ENCODE results near the gene SNX18.
A peak's percentile ranks its signal among the peaks of the same experiment; 100 is the strongest.

The SNX18 gene

GRCh38 chr5:54492178-54492577 lies 25.4 kb upstream of the SNX18 start:
- Histone ChIP-seq H3K4me1 (ENCODE audit: control insufficient read depth, low read depth, low read length) (no peaks in the 10 kb centered on the region), H3K9ac (ENCODE audit: low read length) (no peak overlapping the region), H3K36me3 (ENCODE audit: control insufficient read depth, low read depth, low read length) (no peaks in the 10 kb centered on the region), H3K27ac (ENCODE audit: low read length) (no peak overlapping the region), H3K4me3 (ENCODE audit: low read length) (no peak overlapping the region), H3K9me3 (ENCODE audit: control insufficient read depth, low read depth, low read length) (no peaks in the 10 kb centered on the region), H3K27me3 (ENCODE audit: control insufficient read depth, insufficient read depth, low read length) (no peaks in the 10 kb centered on the region)

DNA sequence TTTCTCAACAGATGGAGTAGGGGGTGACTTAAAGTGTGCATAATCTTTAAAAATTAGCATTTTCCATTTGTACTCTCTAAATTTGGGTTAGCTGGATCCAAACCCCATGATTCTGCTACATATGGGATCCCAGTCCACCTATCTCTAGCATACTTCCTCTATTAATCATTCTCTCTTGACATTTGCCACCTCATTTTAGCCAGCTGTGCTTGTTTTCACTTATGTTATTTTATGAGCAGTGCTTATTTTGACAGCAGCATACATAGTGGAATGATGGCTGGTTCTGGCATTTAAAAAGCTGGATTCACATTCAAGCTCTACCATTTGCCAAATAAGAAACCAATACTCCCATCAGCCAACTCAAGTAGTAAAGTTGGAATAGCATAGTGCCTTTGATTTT lies 22.5 kb upstream of the SNX18 start:
- Histone ChIP-seq H3K9ac (ENCODE audit: low read length) (no peak overlapping the region), H3K27ac (ENCODE audit: low read length) (no peak overlapping the region), H3K9me3 (ENCODE audit: control insufficient read depth, low read depth, low read length) (no peaks in the 10 kb centered on the region), H3K27me3 (ENCODE audit: control insufficient read depth, insufficient read depth, low read length) (no peaks in the 10 kb centered on the region), H3K4me1 (ENCODE audit: control insufficient read depth, low read depth, low read length) (no peaks in the 10 kb centered on the region), H3K36me3 (ENCODE audit: control insufficient read depth, low read depth, low read length) (no peaks in the 10 kb centered on the region), H3K4me3 (ENCODE audit: low read length) (no peak overlapping the region)

GRCh38 chr5:54514291-54514690 lies 3.3 kb upstream of the SNX18 start:
- no peak overlapping the region for H3K4me3 ChIP-seq (ENCODE audit: low read length)
- H3K9ac ChIP-seq (ENCODE audit: low read length): no peak overlapping the region
- H3K4me1 ChIP-seq (ENCODE audit: control insufficient read depth, low read depth, low read length): no peaks in the 10 kb centered on the region
- H3K9me3 ChIP-seq (ENCODE audit: control insufficient read depth, low read depth, low read length): no peaks in the 10 kb centered on the region
- H3K27me3 ChIP-seq (ENCODE audit: control insufficient read depth, insufficient read depth, low read length): peaks cover 17% of the 10 kb centered on the region
- no peak overlapping the region for H3K27ac ChIP-seq (ENCODE audit: low read length)
- no peaks in the 10 kb centered on the region for H3K36me3 ChIP-seq (ENCODE audit: control insufficient read depth, low read depth, low read length)

GRCh38 chr5:54514841-54515432 lies 2.6 kb upstream of the SNX18 start:
- H3K9me3 ChIP-seq (ENCODE audit: control insufficient read depth, low read depth, low read length): no peaks in the 10 kb centered on the region
- H3K27me3 ChIP-seq (ENCODE audit: control insufficient read depth, insufficient read depth, low read length): peaks cover 23% of the 10 kb centered on the region
- H3K9ac ChIP-seq (ENCODE audit: low read length): no peak overlapping the region
- H3K4me3 ChIP-seq (ENCODE audit: low read length): no peak overlapping the region
- no peak overlapping the region for H3K27ac ChIP-seq (ENCODE audit: low read length)
- no peaks in the 10 kb centered on the region for H3K36me3 ChIP-seq (ENCODE audit: control insufficient read depth, low read depth, low read length)
- no peaks in the 10 kb centered on the region for H3K4me1 ChIP-seq (ENCODE audit: control insufficient read depth, low read depth, low read length)

DNA sequence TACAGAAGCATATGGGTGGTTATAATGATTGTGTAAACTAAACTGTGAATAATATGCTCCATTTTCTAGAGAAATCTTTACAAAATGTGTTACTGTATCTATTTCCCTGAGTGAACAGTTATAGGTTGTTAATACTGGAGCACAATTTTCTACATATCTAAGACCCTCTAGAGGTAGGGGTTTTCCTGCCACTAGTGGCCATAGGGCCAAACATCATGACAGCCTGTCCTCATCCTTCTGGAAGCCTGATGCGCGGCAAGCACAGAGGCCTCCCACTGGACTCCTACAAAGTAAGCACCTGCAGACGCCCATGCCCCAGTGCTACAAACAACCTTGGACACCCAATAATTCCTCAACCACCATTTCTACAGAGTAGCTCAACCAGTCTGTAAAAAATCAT lies 1.9 kb upstream of the SNX18 start:
- Histone ChIP-seq H3K9me3 (ENCODE audit: control insufficient read depth, low read depth, low read length) (no peaks in the 10 kb centered on the region), H3K9ac (ENCODE audit: low read length) (no peak overlapping the region), H3K4me3 (ENCODE audit: low read length) (no peak overlapping the region), H3K4me1 (ENCODE audit: control insufficient read depth, low read depth, low read length) (peaks cover 3% of the 10 kb centered on the region), H3K27ac (ENCODE audit: low read length) (no peak overlapping the region), H3K36me3 (ENCODE audit: control insufficient read depth, low read depth, low read length) (no peaks in the 10 kb centered on the region), H3K27me3 (ENCODE audit: control insufficient read depth, insufficient read depth, low read length) (peaks cover 23% of the 10 kb centered on the region)

DNA sequence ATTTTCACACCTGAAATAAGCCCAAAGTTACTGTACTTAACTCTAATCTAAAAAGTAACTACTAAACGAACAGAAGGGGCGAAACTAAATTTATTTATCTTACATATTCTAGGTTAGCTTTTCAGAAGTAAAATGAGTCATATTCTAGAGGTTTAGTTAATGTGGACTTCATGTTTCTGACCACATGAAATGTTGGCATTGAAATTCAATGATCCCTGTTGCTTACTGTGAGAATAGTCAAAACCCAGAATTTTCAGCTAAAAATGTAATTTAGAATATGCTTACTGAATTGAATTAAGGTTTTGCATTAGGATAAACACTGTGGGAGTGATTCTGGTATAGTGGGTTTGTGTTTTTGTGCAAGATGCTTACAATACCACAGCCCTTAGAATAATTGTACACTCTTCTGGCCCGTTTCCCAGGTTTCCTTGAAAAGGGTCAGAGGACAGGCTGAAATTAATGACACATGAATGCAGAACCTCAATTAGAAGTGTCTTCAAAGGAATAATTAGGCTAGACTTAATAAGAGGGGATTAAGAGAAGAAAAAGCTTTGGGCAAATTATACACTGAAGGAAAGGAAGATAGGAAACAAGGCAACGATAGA lies 1.4 kb upstream of the SNX18 start:
- Histone ChIP-seq H3K27me3 (ENCODE audit: control insufficient read depth, insufficient read depth, low read length) (peaks cover 23% of the 10 kb centered on the region), H3K9ac (ENCODE audit: low read length) (no peak overlapping the region), H3K4me1 (ENCODE audit: control insufficient read depth, low read depth, low read length) (peaks cover 8% of the 10 kb centered on the region), H3K9me3 (ENCODE audit: control insufficient read depth, low read depth, low read length) (no peaks in the 10 kb centered on the region), H3K4me3 (ENCODE audit: low read length) (no peak overlapping the region), H3K36me3 (ENCODE audit: control insufficient read depth, low read depth, low read length) (no peaks in the 10 kb centered on the region), H3K27ac (ENCODE audit: low read length) (no peak overlapping the region)

DNA sequence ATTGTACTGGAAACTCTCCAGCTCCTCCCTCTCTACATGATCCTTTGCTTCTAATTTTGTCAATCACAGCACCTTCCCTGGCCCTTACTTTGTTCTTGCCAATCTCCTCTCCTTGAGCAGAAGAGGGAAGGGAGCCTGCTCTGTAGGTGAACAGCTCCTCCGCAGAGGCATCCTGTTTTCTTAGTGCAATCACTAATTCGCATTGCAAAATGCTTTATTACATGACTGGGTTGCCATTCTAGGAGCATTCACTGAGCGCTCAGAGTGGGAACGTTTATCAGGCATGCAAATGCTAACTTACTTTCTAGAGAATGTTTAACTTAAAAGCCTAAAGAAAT lies 416 bp upstream of the SNX18 start:
- Histone ChIP-seq H3K9ac (ENCODE audit: low read length) (no peak overlapping the region), H3K27me3 (ENCODE audit: control insufficient read depth, insufficient read depth, low read length) (peaks cover 23% of the 10 kb centered on the region), H3K4me1 (ENCODE audit: control insufficient read depth, low read depth, low read length) (peaks cover 9% of the 10 kb centered on the region), H3K9me3 (ENCODE audit: control insufficient read depth, low read depth, low read length) (no peaks in the 10 kb centered on the region), H3K4me3 (ENCODE audit: low read length) (peak overlapping the region; percentile 58), H3K27ac (ENCODE audit: low read length) (no peak overlapping the region), H3K36me3 (ENCODE audit: control insufficient read depth, low read depth, low read length) (no peaks in the 10 kb centered on the region)

GRCh38 chr5:54518146-54518817 lies 723 bp downstream of the SNX18 start:
- no peak overlapping the region for H3K27ac ChIP-seq (ENCODE audit: low read length)
- no peaks in the 10 kb centered on the region for H3K9me3 ChIP-seq (ENCODE audit: control insufficient read depth, low read depth, low read length)
- peak overlapping the region; percentile 69 for H3K4me3 ChIP-seq (ENCODE audit: low read length)
- peaks cover 23% of the 10 kb centered on the region for H3K27me3 ChIP-seq (ENCODE audit: control insufficient read depth, insufficient read depth, low read length)
- peak overlapping the region; percentile 56 for H3K9ac ChIP-seq (ENCODE audit: low read length)
- no peaks in the 10 kb centered on the region for H3K36me3 ChIP-seq (ENCODE audit: control insufficient read depth, low read depth, low read length)
- H3K4me1 ChIP-seq (ENCODE audit: control insufficient read depth, low read depth, low read length): peaks cover 13% of the 10 kb centered on the region

- H3K4me3 ChIP-seq (ENCODE audit: low read length): peak overlapping the region; percentile 69
- H3K27ac ChIP-seq (ENCODE audit: low read length): no peak overlapping the region
- no peaks in the 10 kb centered on the region for H3K36me3 ChIP-seq (ENCODE audit: control insufficient read depth, low read depth, low read length)
- no peak overlapping the region for H3K9ac ChIP-seq (ENCODE audit: low read length)
- H3K27me3 ChIP-seq (ENCODE audit: control insufficient read depth, insufficient read depth, low read length): peaks cover 23% of the 10 kb centered on the region
- H3K9me3 ChIP-seq (ENCODE audit: control insufficient read depth, low read depth, low read length): no peaks in the 10 kb centered on the region
- H3K4me1 ChIP-seq (ENCODE audit: control insufficient read depth, low read depth, low read length): peaks cover 19% of the 10 kb centered on the region
These were observed 1.4 kb downstream of the SNX18 start for GRCh38 chr5:54518818-54519508.

DNA sequence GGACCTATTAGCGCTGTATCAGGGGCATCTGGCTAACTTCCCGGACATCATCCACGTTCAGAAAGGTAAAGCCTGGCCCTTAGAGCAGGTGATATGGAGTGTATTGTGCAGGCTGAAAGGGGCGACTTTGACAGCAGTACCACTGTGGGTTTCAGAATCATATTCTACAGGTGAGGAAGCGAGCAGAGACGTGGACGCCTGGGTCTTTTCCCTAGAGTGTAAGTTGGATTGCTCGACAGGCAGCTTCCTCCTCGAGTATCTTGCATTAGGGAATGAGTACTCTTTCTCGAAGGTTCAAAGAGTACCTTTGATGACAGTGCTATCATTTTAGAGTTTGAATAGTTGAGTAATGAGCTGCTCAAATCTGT lies 1.9 kb downstream of the SNX18 start:
- peak overlapping the region; percentile 48 for H3K4me3 ChIP-seq (ENCODE audit: low read length)
- H3K4me1 ChIP-seq (ENCODE audit: control insufficient read depth, low read depth, low read length): peaks cover 23% of the 10 kb centered on the region
- H3K36me3 ChIP-seq (ENCODE audit: control insufficient read depth, low read depth, low read length): no peaks in the 10 kb centered on the region
- no peaks in the 10 kb centered on the region for H3K9me3 ChIP-seq (ENCODE audit: control insufficient read depth, low read depth, low read length)
- no peak overlapping the region for H3K9ac ChIP-seq (ENCODE audit: low read length)
- no peak overlapping the region for H3K27ac ChIP-seq (ENCODE audit: low read length)
- H3K27me3 ChIP-seq (ENCODE audit: control insufficient read depth, insufficient read depth, low read length): peaks cover 23% of the 10 kb centered on the region

DNA sequence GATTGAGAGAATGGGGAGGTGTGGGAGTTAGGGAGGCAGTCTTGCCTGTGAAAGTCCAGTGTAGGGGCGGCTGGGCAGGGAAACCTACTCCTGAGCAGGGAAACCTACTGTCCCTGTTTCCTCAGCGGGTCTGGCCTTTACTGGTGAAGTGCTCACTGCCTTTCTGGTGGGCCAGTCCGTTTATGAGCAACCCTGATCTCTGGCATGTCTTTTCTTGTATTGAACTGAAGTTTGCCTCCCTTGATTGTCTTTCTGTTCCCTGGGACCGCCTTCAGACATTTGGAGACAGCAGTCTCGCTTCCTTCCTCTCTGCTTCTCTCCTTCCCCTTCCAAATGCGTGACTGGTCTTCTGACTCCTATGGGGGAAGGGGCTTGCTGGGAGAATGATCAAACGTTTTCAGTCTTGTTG lies 2.9 kb downstream of the SNX18 start:
- H3K27me3 ChIP-seq (ENCODE audit: control insufficient read depth, insufficient read depth, low read length): peaks cover 23% of the 10 kb centered on the region
- H3K36me3 ChIP-seq (ENCODE audit: control insufficient read depth, low read depth, low read length): no peaks in the 10 kb centered on the region
- H3K4me3 ChIP-seq (ENCODE audit: low read length): peak overlapping the region; percentile 48

More for the DNA sequence above, 2.9 kb downstream of the SNX18 start:
- Histone ChIP-seq H3K9ac (ENCODE audit: low read length) (peak overlapping the region; percentile 7), H3K4me1 (ENCODE audit: control insufficient read depth, low read depth, low read length) (peaks cover 23% of the 10 kb centered on the region), H3K27ac (ENCODE audit: low read length) (no peak overlapping the region), H3K9me3 (ENCODE audit: control insufficient read depth, low read depth, low read length) (no peaks in the 10 kb centered on the region)

Data from iPS-18a (cell line).